Suprapubic skin (tissue), 4 donors: ENCODE measurements around the gene GDPD2. TPM values are rescaled to one million over a fixed set of nuclear protein-coding genes. Genes with fewer than 3 reads are reported as not detected.

Source experiments
- DNase-seq, 2 donors: peaks; one replicate each; pipeline ENCODE4 v3.0.0-alpha.2; 2019; ENCODE audit warnings: low spot score in 2 of 2
- H3K27ac ChIP-seq: fragments of 200-600 bp; sonication (generic); one replicate; pipeline ENCODE4 v1.5.1; 2019
- H3K27me3 ChIP-seq: fragments of 200-600 bp; sonication (generic); one replicate; pipeline ENCODE4 v1.5.1; 2019
- H3K36me3 ChIP-seq: fragments of 200-600 bp; sonication (generic); one replicate; pipeline ENCODE4 v1.5.1; 2019
- H3K4me1 ChIP-seq: fragments of 200-600 bp; sonication (generic); one replicate; pipeline ENCODE4 v1.5.1; 2019
- H3K4me3 ChIP-seq: fragments of 200-600 bp; sonication (generic); one replicate; pipeline ENCODE4 v1.5.1; 2019; ENCODE audit warnings: mild to moderate bottlenecking
- H3K9me3 ChIP-seq: fragments of 200-600 bp; sonication (generic); one replicate; pipeline ENCODE4 v1.5.1; 2019
- EP300 ChIP-seq: sonication (generic); formaldehyde crosslinking; IDR thresholded peaks from one replicate; pipeline ENCODE4 v1.6.1; 2017; ENCODE audit warnings: antibody characterized with exemption
- POLR2A ChIP-seq, 2 donors: fragments of 450-650 bp; IDR thresholded peaks; one replicate each; pipeline ENCODE4 v1.6.1; 2017; ENCODE audit warnings: antibody characterized with exemption in 2 of 2, mild to moderate bottlenecking in 2 of 2, moderate library complexity in 2 of 2
- POLR2AphosphoS5 ChIP-seq, 3 donors: sonication (generic); formaldehyde crosslinking; IDR thresholded peaks; one replicate each; pipeline ENCODE4 v1.6.1; 2017; ENCODE audit warnings: antibody characterized with exemption in 3 of 3
- WGBS: methylation state at CpG from one replicate; pipeline ENCODE4 v1.1.5; 2018; 5-methylcytosine and 5-hydroxymethylcytosine counted together
- total RNA-seq, 4 donors: library from RNA; depleted of rRNA; stranded (reverse); fragments of >200 nt; gene quantifications; one replicate each; pipeline ENCODE4 v1.1.0, GENCODE V29; 2016
- TF ChIP-seq, protein P1 (sequence below), 2 donors: fragments of 200-600 bp in 1 of 2; fragments of 450-650 bp in 1 of 2; sonication (generic) in 1 of 2; IDR thresholded peaks; one replicate each; pipeline ENCODE4 v1.5.1; 2016 to 2019; ENCODE audit warnings: antibody characterized with exemption in 2 of 2, mild to moderate bottlenecking in 1 of 2, moderate library complexity in 1 of 2

Gene GDPD2
- total RNA-seq, 4 donors from 2014 or later, result 15.8 to 68.7 (median 44.7) TPM

- H3K27me3 ChIP-seq, result no peaks in the 10 kb centered on the region
- H3K4me1 ChIP-seq, result peaks cover 5% of the 10 kb centered on the region
- no peaks in the 10 kb centered on the region for H3K9me3 ChIP-seq
- no peak for DNase-seq
- 80% methylated on average over 8 of the region's 8 CpGs for WGBS
- H3K27ac ChIP-seq, result no peak overlapping the region
- TF ChIP-seq EP300 (no peak), POLR2A (IDR thresholded peaks at IDR 0.05) (no peak), POLR2AphosphoS5 (IDR thresholded peaks at IDR 0.05) (no peak)
- TF ChIP-seq, protein P1, sequence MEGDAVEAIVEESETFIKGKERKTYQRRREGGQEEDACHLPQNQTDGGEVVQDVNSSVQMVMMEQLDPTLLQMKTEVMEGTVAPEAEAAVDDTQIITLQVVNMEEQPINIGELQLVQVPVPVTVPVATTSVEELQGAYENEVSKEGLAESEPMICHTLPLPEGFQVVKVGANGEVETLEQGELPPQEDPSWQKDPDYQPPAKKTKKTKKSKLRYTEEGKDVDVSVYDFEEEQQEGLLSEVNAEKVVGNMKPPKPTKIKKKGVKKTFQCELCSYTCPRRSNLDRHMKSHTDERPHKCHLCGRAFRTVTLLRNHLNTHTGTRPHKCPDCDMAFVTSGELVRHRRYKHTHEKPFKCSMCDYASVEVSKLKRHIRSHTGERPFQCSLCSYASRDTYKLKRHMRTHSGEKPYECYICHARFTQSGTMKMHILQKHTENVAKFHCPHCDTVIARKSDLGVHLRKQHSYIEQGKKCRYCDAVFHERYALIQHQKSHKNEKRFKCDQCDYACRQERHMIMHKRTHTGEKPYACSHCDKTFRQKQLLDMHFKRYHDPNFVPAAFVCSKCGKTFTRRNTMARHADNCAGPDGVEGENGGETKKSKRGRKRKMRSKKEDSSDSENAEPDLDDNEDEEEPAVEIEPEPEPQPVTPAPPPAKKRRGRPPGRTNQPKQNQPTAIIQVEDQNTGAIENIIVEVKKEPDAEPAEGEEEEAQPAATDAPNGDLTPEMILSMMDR (IDR thresholded peaks at IDR 0.05), result no peak
- H3K4me3 ChIP-seq, result no peak overlapping the region
- no peaks in the 10 kb centered on the region for H3K36me3 ChIP-seq
These were observed 58.6 kb downstream of the GDPD2 start for GRCh38 chrX:70481471-70482270.

- DNase-seq, result no peak
- Histone ChIP-seq H3K36me3 (no peaks in the 10 kb centered on the region), H3K27ac (no peak overlapping the region), H3K9me3 (no peaks in the 10 kb centered on the region), H3K4me3 (no peak overlapping the region), H3K27me3 (no peaks in the 10 kb centered on the region), H3K4me1 (peaks cover 3% of the 10 kb centered on the region)
- TF ChIP-seq, protein P1 (IDR thresholded peaks at IDR 0.05), result no peak
- TF ChIP-seq POLR2AphosphoS5 (IDR thresholded peaks at IDR 0.05), result no peak
- WGBS, result 79% methylated on average over 2 of the region's 2 CpGs
These were observed 59.2 kb downstream of the GDPD2 start for GRCh38 chrX:70482300-70482699.

Other genes starting within 250 kb of the GDPD2 start
- gene DGAT2L6, start 245.8 kb upstream of the GDPD2 start, total RNA-seq, result 10 to 100 TPM in 3 of 4 donors, 1 to 10 TPM in 1; 7.2 to 42.0 (median 19.0) TPM
- gene AWAT1, start 188.7 kb upstream of the GDPD2 start, total RNA-seq, result 10 to 100 TPM in 1 of 4 donors, 1 to 10 TPM in 3; 2.7 to 13.5 (median 4.0) TPM
- 1 to 10 TPM; 2.2 to 7.0 (median 4.3) TPM for gene P2RY4, start 163.1 kb upstream of the GDPD2 start, total RNA-seq
- not detected for gene ARR3, start 155.0 kb upstream of the GDPD2 start, total RNA-seq
- under 1 TPM in 1 of 4 donors, not detected in 3; 0.68 TPM for gene RAB41, start 141.1 kb upstream of the GDPD2 start, total RNA-seq
- 10 to 100 TPM; 15.6 to 37.8 (median 30.6) TPM for gene PDZD11, start 133.4 kb upstream of the GDPD2 start, total RNA-seq
- gene KIF4A, start 133.2 kb upstream of the GDPD2 start, total RNA-seq, result 1 to 10 TPM; 1.4 to 2.3 (median 1.9) TPM
- 10 to 100 TPM; 12.8 to 42.1 (median 26.7) TPM for gene DLG3, start 21.5 kb downstream of the GDPD2 start, total RNA-seq